Mucosa of descending colon (tissue), 3 donors: ENCODE data around the gene TICRR. TPM values are rescaled to one million over a fixed set of nuclear protein-coding genes. Genes with fewer than 3 reads are reported as not detected.

Experiments
- ATAC-seq: fragments of 200-7000 bp; cut with Tn5 transposase; one replicate; pipeline ENCODE4 v1.9.1; 2020; ENCODE audit warnings: mild to moderate bottlenecking, moderate library complexity
- DNase-seq, 3 donors: peaks; one replicate each; pipeline ENCODE4 v3.0.0-alpha.2; 2020
- H3K36me3 ChIP-seq: fragments of 200-600 bp; one replicate; pipeline ENCODE4 v1.8.0; 2021; ENCODE audit warnings: low read depth, mild to moderate bottlenecking
- H3K4me1 ChIP-seq: fragments of 200-600 bp; one replicate; pipeline ENCODE4 v1.8.0; 2021; ENCODE audit warnings: low read depth, mild to moderate bottlenecking
- H3K4me3 ChIP-seq: fragments of 200-600 bp; one replicate; pipeline ENCODE4 v1.8.0; 2021; ENCODE audit warnings: mild to moderate bottlenecking
- H3K9me3 ChIP-seq: fragments of 200-600 bp; one replicate; pipeline ENCODE4 v1.8.0; 2021; ENCODE audit warnings: mild to moderate bottlenecking
- intact Hi-C, 2 donors: fragments of 100-400 bp; cut with DNase I in 1 of 2; cut with micrococcal nuclease in 1 of 2; formaldehyde crosslinking; loops; one replicate each; pipeline versions ENCODE4 v1.11.0 to v1.11.1; 2022; cut with DNase I, micrococcal nuclease
- total RNA-seq, 3 donors: library from RNA; stranded (reverse); fragmentation: NEBNext Ultra II Directional in 2 of 3; extraction: Animal tissue kit (Norgen Biotek cat#: 25700) in 2 of 3; gene quantifications; one replicate each; pipeline versions ENCODE4 v1.2.1 to v1.2.4, GENCODE V29; 2021 to 2023
- TF ChIP-seq, protein P1 (sequence below): fragments of 200-600 bp; IDR thresholded peaks from one replicate; pipeline ENCODE4 v1.8.0; 2022; ENCODE audit warnings: antibody characterized with exemption, mild to moderate bottlenecking
- donor health status: DM: no; HTN: no; CAD: no; lungs with moderate emphysema.
- donor health status: DM: no; HTN: no; CAD: no.
- donor health status: DM: no; HTN: yes; CAD: no.

TICRR gene
- total RNA-seq, 3 donors from 2014 or later, result 1.0 to 4.4 (median 1.6) TPM

DNA sequence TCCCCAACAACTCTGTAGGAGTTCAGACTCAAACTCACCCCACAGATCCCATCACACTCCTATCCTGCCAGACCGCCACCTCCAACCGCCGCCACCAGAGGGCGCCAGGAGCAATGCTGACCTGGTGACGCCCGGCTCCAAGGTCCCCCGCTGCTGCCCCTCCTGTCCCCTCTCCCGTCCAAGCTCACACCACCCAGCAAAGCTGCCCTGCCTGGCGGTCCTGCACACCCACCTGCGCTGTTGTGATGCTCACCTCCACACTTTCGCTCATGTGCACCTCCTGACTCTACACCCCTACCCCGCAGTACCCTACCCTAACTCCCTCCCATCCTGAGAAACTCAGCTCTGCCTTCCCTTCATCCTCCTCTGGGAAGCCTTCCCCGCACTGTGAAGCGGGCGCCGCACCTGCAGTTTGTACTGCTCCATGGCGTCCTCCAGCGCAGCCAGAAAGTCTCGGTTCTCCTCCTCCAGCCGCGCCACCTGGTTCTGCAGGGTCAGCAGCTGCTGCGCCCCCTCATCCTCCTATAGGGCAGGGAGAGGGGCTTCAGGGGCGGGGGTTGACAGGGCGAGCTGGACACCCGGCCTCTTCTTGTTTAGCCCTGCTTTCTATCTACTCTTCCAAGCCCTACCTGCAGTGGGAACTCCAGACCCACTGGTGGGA, 72.1 kb downstream of the TICRR start:
- DNase-seq (peak; percentile 77 to 94 (median 90)), ATAC-seq (peak; percentile 89)
- H3K4me3 ChIP-seq, result no peak overlapping the region
- TF ChIP-seq, protein P1, sequence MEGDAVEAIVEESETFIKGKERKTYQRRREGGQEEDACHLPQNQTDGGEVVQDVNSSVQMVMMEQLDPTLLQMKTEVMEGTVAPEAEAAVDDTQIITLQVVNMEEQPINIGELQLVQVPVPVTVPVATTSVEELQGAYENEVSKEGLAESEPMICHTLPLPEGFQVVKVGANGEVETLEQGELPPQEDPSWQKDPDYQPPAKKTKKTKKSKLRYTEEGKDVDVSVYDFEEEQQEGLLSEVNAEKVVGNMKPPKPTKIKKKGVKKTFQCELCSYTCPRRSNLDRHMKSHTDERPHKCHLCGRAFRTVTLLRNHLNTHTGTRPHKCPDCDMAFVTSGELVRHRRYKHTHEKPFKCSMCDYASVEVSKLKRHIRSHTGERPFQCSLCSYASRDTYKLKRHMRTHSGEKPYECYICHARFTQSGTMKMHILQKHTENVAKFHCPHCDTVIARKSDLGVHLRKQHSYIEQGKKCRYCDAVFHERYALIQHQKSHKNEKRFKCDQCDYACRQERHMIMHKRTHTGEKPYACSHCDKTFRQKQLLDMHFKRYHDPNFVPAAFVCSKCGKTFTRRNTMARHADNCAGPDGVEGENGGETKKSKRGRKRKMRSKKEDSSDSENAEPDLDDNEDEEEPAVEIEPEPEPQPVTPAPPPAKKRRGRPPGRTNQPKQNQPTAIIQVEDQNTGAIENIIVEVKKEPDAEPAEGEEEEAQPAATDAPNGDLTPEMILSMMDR, result peak; percentile 87
- intact Hi-C loops, result loop anchor here in 1 of 2 donors (10.0 kb wide), 1 partner anchor 87 kb away; no protein-coding TSS in a partner anchor
- no peaks in the 10 kb centered on the region for H3K9me3 ChIP-seq
- no peaks in the 10 kb centered on the region for H3K36me3 ChIP-seq
- no peaks in the 10 kb centered on the region for H3K4me1 ChIP-seq

DNA sequence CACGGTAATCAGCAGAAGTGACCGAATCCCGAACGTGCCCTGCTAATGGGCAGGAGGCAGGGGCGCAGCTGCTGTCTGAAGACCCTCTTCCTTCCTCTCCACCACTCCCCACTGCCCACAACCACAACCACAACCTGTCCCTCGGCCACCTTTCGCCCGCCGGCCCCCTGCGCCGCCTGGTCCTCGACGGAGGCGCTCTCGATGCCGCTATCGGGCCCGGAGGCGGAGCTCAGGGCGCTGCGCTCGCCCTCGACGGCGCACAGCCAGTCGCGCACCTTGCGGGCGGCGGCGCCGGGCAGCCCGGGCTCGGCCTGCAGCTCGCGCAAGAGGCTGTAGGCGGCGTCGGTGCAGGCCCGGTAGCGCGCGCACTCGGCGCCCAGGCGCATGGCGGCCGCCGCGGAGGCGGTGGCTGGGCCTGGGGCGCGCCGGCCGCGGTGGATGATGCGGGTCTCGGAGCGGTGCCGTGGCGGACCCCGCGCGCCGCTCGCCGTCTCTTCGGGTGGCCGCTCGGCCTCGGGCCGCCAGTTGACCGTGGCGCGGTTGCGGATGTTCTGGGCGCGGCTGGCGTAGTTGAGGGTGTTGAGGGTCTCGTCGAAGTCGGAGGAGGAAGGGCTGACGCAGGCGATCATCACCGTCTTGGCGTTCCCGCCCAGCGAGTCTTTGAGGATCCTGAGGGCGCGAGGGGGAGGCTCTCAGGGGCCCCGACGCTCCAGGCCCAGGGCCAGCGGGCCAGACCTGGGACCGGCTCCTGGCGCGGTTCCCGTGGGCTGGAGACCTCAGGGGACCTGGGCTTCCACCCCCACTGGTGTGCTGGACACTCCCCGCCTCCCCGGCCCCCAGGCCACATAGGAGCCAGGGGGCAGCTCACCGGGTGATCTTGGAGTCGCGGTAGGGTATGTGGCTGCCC, 73.1 kb downstream of the TICRR start:
- intact Hi-C loops, result loop anchor here in 1 of 2 donors (10.0 kb wide), 1 partner anchor 86 kb away; no protein-coding TSS in a partner anchor
- H3K9me3 ChIP-seq, result no peaks in the 10 kb centered on the region
- no peak overlapping the region for H3K4me3 ChIP-seq
- TF ChIP-seq, protein P1, result no peak
- H3K36me3 ChIP-seq, result no peaks in the 10 kb centered on the region
- no peaks in the 10 kb centered on the region for H3K4me1 ChIP-seq
- ATAC-seq (no peak), DNase-seq (no peak)

DNA sequence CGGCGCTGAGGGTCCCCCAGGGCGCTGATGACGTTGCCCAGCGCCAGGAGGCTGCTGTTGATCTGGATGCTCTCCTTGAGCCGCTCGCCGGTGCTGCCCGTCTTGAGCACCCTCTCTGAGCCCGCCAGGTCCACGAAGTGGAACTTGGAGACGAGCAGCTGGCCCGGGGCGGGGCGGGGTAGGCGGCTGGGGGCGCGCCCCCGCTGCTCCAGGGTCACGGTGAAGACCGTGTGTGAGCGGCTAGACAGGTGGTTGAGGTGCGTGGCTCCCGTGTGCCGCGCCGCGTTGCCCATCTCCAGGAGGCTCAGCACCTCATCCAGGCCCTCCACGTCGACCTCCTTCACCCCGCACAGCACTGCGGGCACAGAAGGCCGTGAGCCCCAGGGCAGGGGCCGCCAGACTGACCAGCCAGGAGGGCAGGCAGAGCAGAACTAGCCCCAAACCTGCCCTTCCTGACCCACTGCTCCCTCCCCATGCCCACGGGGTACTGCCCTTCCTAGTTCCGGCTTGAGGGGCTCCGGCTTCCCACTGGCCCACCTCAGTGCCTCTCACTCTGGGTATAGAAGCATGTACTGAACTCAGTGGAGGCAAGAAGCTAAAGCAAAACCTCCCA, 73.8 kb downstream of the TICRR start:
- TF ChIP-seq, protein P1, result no peak
- intact Hi-C loops, result loop anchor here in 1 of 2 donors (10.0 kb wide), 1 partner anchor 86 kb away; no protein-coding TSS in a partner anchor
- no peaks in the 10 kb centered on the region for H3K36me3 ChIP-seq
- no peaks in the 10 kb centered on the region for H3K9me3 ChIP-seq
- H3K4me1 ChIP-seq, result no peaks in the 10 kb centered on the region
- H3K4me3 ChIP-seq, result no peak overlapping the region
- DNase-seq (no peak), ATAC-seq (no peak)

DNA sequence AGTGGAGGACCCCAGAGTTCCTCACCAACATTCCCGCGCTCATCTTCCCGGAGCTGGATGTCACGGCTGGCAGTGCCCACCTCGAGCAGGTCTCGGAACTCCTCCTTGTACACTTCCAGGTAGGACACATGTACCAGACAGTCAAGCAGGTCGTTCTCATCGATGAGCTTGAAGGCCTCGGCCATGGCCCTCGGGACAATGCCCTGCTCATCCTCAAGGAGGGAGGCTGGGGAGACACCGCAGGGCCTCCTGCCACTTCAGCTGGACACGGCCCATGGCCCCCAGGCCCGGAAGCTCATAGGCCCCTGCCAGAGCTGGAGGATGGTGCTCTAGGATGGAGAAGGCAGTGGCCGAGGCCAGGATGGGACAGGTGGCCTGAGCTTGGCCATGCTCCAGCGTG, 74.4 kb downstream of the TICRR start:
- no peaks in the 10 kb centered on the region for H3K36me3 ChIP-seq
- H3K9me3 ChIP-seq, result no peaks in the 10 kb centered on the region
- H3K4me3 ChIP-seq, result no peak overlapping the region
- TF ChIP-seq, protein P1, result no peak
- intact Hi-C loops, result loop anchor here in 1 of 2 donors (10.0 kb wide), 1 partner anchor 85 kb away; no protein-coding TSS in a partner anchor
- no peak for ATAC-seq
- DNase-seq, result no peak
- no peaks in the 10 kb centered on the region for H3K4me1 ChIP-seq

DNA sequence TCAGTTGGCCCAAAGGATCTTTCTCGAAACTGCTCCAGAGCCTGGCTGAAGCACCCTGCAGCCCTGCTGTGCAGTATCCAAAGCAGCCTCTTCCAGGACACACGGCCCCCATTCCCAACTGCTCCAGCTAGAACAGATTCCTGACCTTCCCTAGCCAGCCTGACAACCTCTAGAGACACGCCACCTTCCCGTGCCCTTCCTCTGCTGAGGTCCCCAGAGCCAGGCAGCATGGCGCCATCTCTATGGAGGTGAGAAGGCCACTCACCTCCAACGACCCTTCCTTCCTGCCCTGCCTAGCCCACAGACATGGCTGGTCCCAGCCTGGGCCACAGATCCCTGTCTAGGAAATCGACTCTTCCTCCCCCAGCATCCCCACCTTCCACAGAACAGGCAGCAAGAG, 76.9 kb downstream of the TICRR start:
- H3K36me3 ChIP-seq, result no peaks in the 10 kb centered on the region
- no peak overlapping the region for H3K4me3 ChIP-seq
- DNase-seq (no peak), ATAC-seq (no peak)
- intact Hi-C loops, result no loop called here
- H3K4me1 ChIP-seq, result no peaks in the 10 kb centered on the region
- TF ChIP-seq, protein P1, result no peak
- no peaks in the 10 kb centered on the region for H3K9me3 ChIP-seq
